ACC112 (cell line): ENCODE data around the gene DRC1.

Experiments
- H2AFZ ChIP-seq: fragments of 200-600 bp; sonication (generic); one replicate; pipeline ENCODE4 v1.6.0; 2017; ENCODE audit warnings: antibody characterized with exemption, low read length; ENCODE audit not compliant: unreplicated experiment
- H3K27ac ChIP-seq: fragments of 200-600 bp; sonication (generic); 2 replicates; pipeline ENCODE4 v1.5.1; 2014; ENCODE audit warnings: low read depth, mild to moderate bottlenecking, antibody characterized with exemption, low read length, moderate library complexity
- H3K27me3 ChIP-seq: fragments of 200-600 bp; sonication (generic); 2 replicates; pipeline ENCODE4 v1.6.1; 2014; ENCODE audit warnings: mild to moderate bottlenecking, antibody characterized with exemption, low read length, moderate library complexity, mixed read lengths; ENCODE audit not compliant: insufficient read depth
- H3K36me3 ChIP-seq: fragments of 200-600 bp; sonication (generic); 2 replicates; pipeline ENCODE4 v1.6.1; 2016; ENCODE audit warnings: mild to moderate bottlenecking, antibody characterized with exemption, low read length, moderate library complexity, mixed read lengths; ENCODE audit not compliant: insufficient read depth
- H3K4me1 ChIP-seq: fragments of 200-600 bp; sonication (generic); one replicate; pipeline ENCODE4 v1.6.1; 2016; ENCODE audit warnings: low read length, mixed read lengths; ENCODE audit not compliant: insufficient read depth, unreplicated experiment, control insufficient read depth
- H3K4me3 ChIP-seq: fragments of 200-600 bp; sonication (generic); 2 replicates; pipeline ENCODE4 v1.5.1; 2014; ENCODE audit warnings: mild to moderate bottlenecking, low read depth, low read length
- H3K79me2 ChIP-seq: fragments of 200-600 bp; sonication (generic); one replicate; pipeline ENCODE4 v1.6.0; 2016; ENCODE audit warnings: low read length; ENCODE audit not compliant: control insufficient read depth, unreplicated experiment, insufficient read depth

The DRC1 gene

GRCh38 chr2:26469955-26470354 lies 68.2 kb downstream of the DRC1 start:
- H3K4me1 ChIP-seq, result no peaks in the 10 kb centered on the region
- no peaks in the 10 kb centered on the region for H3K27me3 ChIP-seq
- no peak overlapping the region for H3K4me3 ChIP-seq
- no peaks in the 10 kb centered on the region for H3K79me2 ChIP-seq
- H3K36me3 ChIP-seq, result no peaks in the 10 kb centered on the region
- H3K27ac ChIP-seq, result no peak overlapping the region
- H2AFZ ChIP-seq, result no peak overlapping the region

DNA sequence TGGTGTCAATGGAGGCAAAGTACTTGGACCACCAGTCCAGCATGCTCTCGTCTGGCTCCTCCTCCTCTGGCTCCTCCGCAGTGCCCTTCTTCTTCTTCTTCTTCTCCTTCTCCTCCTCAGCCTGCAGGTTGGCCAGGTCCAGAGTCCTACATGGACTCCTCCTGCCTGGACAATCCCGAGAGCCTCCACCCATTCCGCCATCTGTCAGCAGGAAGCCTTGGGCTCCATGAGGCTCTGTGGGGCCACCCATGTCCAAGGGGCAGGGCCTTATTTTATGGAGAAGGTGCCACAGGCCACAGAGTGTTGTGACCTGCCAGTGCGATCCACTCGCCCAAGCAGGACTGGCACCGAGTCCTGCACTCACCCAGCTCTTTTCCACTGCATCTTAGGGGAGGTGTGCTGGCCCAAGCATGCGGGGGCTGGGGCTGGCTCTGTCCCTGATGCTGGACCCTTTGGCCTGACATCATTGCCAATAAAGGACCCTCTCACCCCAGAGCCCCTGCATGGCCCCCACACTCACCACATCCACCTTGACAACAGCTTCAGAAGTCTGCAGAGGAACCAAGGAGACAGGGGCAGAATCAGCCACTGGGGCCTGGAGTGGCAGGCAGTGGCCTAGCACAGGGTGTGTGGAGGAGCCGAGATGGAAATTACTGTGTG lies 69.0 kb downstream of the DRC1 start:
- Histone ChIP-seq H3K27ac (no peak overlapping the region), H3K79me2 (no peaks in the 10 kb centered on the region), H3K4me1 (no peaks in the 10 kb centered on the region), H3K36me3 (no peaks in the 10 kb centered on the region), H2AFZ (no peak overlapping the region), H3K4me3 (no peak overlapping the region), H3K27me3 (no peaks in the 10 kb centered on the region)

DNA sequence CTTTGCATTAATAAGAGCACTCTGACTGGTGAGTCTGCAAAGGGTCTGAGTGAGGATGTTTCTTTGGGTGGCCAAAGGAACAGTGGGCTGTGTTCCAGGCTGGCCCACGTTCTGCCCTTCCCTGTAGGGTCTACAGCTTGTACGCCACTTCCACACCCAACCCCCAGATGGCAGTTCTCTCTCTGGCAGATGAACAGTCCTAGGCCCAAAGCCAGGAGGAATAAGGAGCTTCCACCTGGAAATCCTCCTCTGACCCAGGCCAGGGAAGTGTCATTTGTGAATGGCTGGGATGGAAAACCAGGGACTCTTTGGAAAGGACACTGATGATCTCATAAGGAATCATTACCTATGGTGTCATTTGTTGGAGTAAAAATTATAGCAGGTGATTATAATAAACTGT lies 69.6 kb downstream of the DRC1 start:
- Histone ChIP-seq H3K27me3 (no peaks in the 10 kb centered on the region), H3K4me1 (no peaks in the 10 kb centered on the region), H3K36me3 (no peaks in the 10 kb centered on the region), H3K79me2 (no peaks in the 10 kb centered on the region), H3K4me3 (no peak overlapping the region), H3K27ac (no peak overlapping the region), H2AFZ (no peak overlapping the region)

DNA sequence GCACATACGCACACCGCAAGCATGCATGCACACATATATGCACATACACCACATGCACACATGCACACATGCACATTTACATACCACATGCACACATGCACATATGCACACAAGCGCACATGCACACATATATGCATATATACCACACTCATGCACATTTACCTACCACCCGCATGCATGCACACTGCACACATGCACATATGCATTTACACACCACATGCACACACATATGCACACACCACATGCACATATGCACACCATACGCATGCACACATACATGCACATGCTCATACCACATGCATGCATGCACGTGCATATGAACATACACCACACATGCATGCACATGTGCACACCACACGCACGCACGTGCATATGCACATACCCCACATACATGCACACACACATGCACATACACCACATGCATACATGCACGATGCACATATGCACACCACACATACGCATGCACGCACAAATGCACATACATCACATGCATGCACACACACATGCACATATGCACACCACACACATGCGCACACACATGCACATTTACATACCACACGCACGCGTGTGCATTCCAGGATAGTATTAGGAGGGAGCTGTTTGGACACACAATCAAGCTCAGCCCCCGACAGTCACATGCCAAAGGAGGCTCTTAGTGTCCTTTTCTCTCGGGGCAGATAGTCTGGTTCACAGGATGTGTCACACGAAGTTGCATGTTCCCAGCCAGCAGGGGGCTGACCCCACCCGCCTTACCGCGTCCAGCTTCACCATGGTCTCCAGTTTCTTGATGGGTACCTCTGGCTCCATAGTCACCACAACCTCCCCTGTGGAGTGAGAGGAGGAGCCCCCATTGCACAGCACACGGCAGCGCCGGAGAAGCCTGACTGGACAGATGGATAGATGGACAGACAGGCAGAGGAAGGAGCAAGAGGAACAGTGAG lies 70.3 kb downstream of the DRC1 start:
- H3K4me3 ChIP-seq, result no peak overlapping the region
- no peaks in the 10 kb centered on the region for H3K79me2 ChIP-seq
- H2AFZ ChIP-seq, result no peak overlapping the region
- no peak overlapping the region for H3K27ac ChIP-seq
- H3K27me3 ChIP-seq, result no peaks in the 10 kb centered on the region
- no peaks in the 10 kb centered on the region for H3K36me3 ChIP-seq
- no peaks in the 10 kb centered on the region for H3K4me1 ChIP-seq

DNA sequence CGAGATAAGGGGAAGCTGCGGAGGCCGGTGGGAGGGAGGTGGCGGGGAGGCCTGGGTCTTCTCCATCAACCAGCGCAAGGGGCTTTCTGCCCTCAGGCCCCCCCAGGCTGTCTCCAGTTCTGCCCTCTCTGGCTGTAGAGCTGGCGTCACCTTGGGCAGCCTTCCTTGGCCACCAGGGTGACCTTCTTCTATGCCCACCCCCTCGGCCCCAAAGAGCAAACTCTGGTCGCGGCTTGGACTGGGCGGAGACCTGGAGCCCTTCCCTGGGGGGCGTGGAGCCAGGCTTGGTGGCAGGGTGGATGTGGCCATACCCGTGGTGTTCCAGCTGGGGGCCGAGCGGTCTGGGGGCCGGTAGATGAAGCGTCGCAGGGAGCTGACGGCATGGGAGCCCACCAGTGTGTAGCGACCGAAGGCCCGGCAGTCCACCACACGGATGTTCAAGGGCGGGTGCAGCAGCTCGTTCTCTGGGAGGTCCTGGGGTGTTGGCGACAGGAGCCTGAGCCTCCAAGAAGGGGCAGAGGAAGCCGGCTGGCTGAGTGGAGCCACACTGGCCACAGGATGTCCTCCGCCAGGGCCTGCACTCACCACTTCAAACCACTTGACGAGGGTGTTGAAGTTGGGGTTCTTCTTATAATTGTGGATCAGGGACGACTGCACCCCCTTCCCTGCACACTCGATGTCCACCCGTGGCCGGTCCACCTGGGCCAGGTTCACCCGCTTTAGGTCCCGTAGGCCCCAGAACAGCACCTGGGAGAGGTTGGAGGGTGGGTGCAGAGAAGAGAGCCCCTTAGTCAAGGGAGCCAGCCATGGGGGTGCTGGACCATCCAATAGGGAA lies 71.3 kb downstream of the DRC1 start:
- Histone ChIP-seq H3K27ac (no peak overlapping the region), H3K79me2 (no peaks in the 10 kb centered on the region), H3K27me3 (no peaks in the 10 kb centered on the region), H3K4me1 (peaks cover 8% of the 10 kb centered on the region), H3K36me3 (no peaks in the 10 kb centered on the region), H2AFZ (no peak overlapping the region), H3K4me3 (no peak overlapping the region)

- H3K36me3 ChIP-seq, result no peaks in the 10 kb centered on the region
- H3K4me1 ChIP-seq, result peaks cover 11% of the 10 kb centered on the region
- no peak overlapping the region for H3K27ac ChIP-seq
- H3K4me3 ChIP-seq, result no peak overlapping the region
- no peak overlapping the region for H2AFZ ChIP-seq
- H3K79me2 ChIP-seq, result no peaks in the 10 kb centered on the region
- no peaks in the 10 kb centered on the region for H3K27me3 ChIP-seq
Measured at GRCh38 chr2:26473796-26474195, 72.1 kb downstream of the DRC1 start.

DNA sequence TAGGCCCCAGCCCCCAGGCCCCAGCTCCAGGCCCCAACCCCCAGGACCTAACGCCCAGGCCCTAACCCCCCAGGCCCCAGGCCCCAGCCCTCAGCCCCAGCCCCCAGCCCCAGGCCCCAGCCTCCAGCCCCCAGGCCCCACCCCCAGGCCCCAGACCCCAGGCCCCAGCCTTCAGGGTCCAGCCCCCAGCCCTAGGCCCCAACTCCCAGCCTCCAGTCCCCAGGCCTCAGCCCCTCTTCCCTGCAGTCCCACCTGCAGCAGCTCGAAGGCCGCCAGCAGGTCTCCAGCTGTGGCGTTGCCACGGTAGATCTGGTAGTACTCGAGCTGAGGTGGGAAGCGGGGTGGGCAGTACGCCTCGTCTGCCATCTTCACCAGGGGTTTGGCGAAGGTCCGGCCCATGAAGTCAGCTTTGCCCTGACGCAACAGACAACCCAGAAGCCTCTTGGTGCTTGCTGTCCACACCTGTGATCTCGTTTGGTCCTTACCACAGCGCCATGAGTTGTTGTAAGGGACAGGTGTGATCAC lies 72.6 kb downstream of the DRC1 start:
- Histone ChIP-seq H3K79me2 (no peaks in the 10 kb centered on the region), H3K27ac (no peak overlapping the region), H3K4me3 (no peak overlapping the region), H3K36me3 (no peaks in the 10 kb centered on the region), H3K4me1 (peaks cover 11% of the 10 kb centered on the region), H3K27me3 (no peaks in the 10 kb centered on the region), H2AFZ (no peak overlapping the region)

- Histone ChIP-seq H3K27me3 (no peaks in the 10 kb centered on the region), H3K36me3 (no peaks in the 10 kb centered on the region), H2AFZ (no peak overlapping the region), H3K79me2 (no peaks in the 10 kb centered on the region), H3K27ac (no peak overlapping the region), H3K4me1 (peaks cover 11% of the 10 kb centered on the region), H3K4me3 (no peak overlapping the region)
Measured at GRCh38 chr2:26475037-26475436, 73.3 kb downstream of the DRC1 start.

DNA sequence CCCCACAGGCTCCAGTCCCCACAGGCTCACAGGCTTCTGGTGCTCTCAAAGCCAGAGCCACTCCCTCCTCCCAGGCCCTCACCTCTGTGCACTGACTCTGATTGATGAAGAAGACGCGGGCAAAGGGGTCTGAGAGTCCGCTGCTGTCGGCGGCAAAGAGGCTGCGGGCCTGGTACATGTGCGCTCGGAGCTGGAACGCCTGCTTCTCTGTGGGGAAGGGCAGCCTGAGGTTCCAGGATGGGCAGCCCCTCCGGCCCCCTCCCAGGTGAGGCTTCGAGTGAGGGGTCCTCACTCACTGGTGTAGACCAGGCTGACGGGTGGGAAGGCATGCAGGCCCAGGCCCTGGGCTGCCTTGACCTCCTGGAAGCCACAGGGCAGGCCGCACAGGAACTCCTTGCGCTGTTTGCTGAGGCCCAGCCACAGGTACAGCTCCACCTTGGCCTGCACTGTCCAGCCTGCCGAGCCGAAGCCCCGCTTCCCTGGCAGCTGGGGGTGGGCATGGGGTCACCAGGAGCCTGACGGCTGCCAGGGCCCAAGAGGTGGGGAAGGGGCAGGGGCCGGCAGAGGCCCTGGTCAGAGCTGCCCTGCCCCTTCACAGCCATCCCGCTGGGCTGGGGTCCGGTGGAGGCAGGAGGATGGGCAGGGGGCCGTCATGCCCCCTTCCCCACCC lies 74.2 kb downstream of the DRC1 start:
- no peak overlapping the region for H3K4me3 ChIP-seq
- H3K36me3 ChIP-seq, result no peaks in the 10 kb centered on the region
- H3K27me3 ChIP-seq, result no peaks in the 10 kb centered on the region
- peaks cover 11% of the 10 kb centered on the region for H3K4me1 ChIP-seq
- H2AFZ ChIP-seq, result no peak overlapping the region
- H3K27ac ChIP-seq, result no peak overlapping the region
- H3K79me2 ChIP-seq, result no peaks in the 10 kb centered on the region
